HCT116 (cell line): ENCODE data around the gene INSRR. TPM values are rescaled to one million over a fixed set of nuclear protein-coding genes. Genes with fewer than 3 reads are reported as not detected.

ENCODE experiments used
- ATAC-seq: fragments of 200-7000 bp; cut with Tn5 transposase; 2 replicates; pipeline ENCODE4 v1.9.1; 2020; ENCODE audit warnings: mild to moderate bottlenecking, moderate library complexity
- BruUV-seq: library from RNA; stranded (reverse); fragments of 400-500 nt; replicated peaks from 2 replicates; lab custom pipeline; 2021; lab: Mats Ljungman, UMichigan
- CTCF ChIA-PET: fragments of 300-600 bp; sonication (Branson Sonifier 250); formaldehyde crosslinking; loops from one replicate; lab custom pipeline; 2021; ENCODE audit warnings: antibody characterized with exemption; lab: Charles Lee
- POLR2A ChIA-PET: fragments of 300-600, 350-600 bp; sonication (Branson Sonifier 250); formaldehyde crosslinking; loops from one replicate; lab custom pipeline; 2021; ENCODE audit warnings: antibody characterized with exemption; lab: Charles Lee
- RAD21 ChIA-PET, 2 experiments: fragments of 300-600 bp; sonication (Branson Sonifier 250); formaldehyde crosslinking; loops; one replicate each; lab custom pipeline; 2023; ENCODE audit warnings: low total read pairs in 2 of 2; ENCODE audit not compliant: uncharacterized antibody in 2 of 2, unreplicated experiment in 2 of 2, low non-redundant PET in 1 of 2; lab: Charles Lee
- DNase-seq: peaks from one replicate; pipeline ENCODE4 v3.0.0-alpha.2; 2010; ENCODE audit warnings: low read depth, low spot score
- H2AFZ ChIP-seq: fragments of 200-600 bp; shearing (Covaris generic), sonication (generic); 2 replicates; pipeline ENCODE4 v1.6.1; 2017; ENCODE audit warnings: low read depth, mixed run types, mixed read lengths, antibody characterized with exemption, low read length; ENCODE audit not compliant: poor library complexity, severe bottlenecking
- H3K27ac ChIP-seq: 2 replicates; pipeline ENCODE4 v1.5.1; 2012; ENCODE audit warnings: low read depth, low read length
- H3K27me3 ChIP-seq: fragments of 200-600 bp; sonication (generic); 2 replicates; pipeline ENCODE4 v1.6.1; 2016; ENCODE audit warnings: mixed run types, low read length, mixed read lengths; ENCODE audit not compliant: insufficient read depth
- H3K36me3 ChIP-seq, 2 experiments: fragments of 200-500 bp in 1 of 2; fragments of 200-600 bp in 1 of 2; sonication (Bioruptor generic) in 1 of 2; sonication (generic) in 1 of 2; 2 replicates each; pipeline versions ENCODE4 v1.5.1 to v1.6.1; 2014 to 2016; ENCODE audit warnings: low read length in 2 of 2, inconsistent platforms in 1 of 2, mixed read lengths in 1 of 2, mixed run types in 1 of 2; ENCODE audit not compliant: insufficient read depth in 2 of 2, control insufficient read depth in 1 of 2
- H3K4me1 ChIP-seq, 2 experiments: fragments of 200-600 bp in 1 of 2; sonication (generic) in 1 of 2; 2 replicates each; pipeline versions ENCODE4 v1.5.1 to v1.6.1; 2012 to 2017; ENCODE audit warnings: low read length in 2 of 2, inconsistent platforms in 1 of 2, mild to moderate bottlenecking in 1 of 2, mixed read lengths in 1 of 2, mixed run types in 1 of 2, moderate library complexity in 1 of 2; ENCODE audit not compliant: insufficient read depth in 2 of 2, control insufficient read depth in 1 of 2
- H3K4me2 ChIP-seq: fragments of 200-600 bp; sonication (generic); 2 replicates; pipeline ENCODE4 v1.6.1; 2017; ENCODE audit warnings: mixed run types, low read length, mixed read lengths
- H3K4me3 ChIP-seq, 2 experiments: fragments of 200-600 bp in 1 of 2; sonication (generic) in 1 of 2; replicated peaks in 1 of 2; 2 replicates each; pipeline ENCODE4 v1.5.1; 2011 to 2016; ENCODE audit warnings: low read length in 2 of 2, control low read depth in 1 of 2, low read depth in 1 of 2, mild to moderate bottlenecking in 1 of 2, mixed read lengths in 1 of 2, mixed run types in 1 of 2
- H3K79me2 ChIP-seq: fragments of 200-600 bp; sonication (generic); 2 replicates; pipeline ENCODE4 v1.6.1; 2017; ENCODE audit warnings: mild to moderate bottlenecking, mixed run types, low read length, moderate library complexity, mixed read lengths; ENCODE audit not compliant: insufficient read depth
- H3K9ac ChIP-seq: fragments of 200-600 bp; sonication (generic); 2 replicates; pipeline ENCODE4 v1.6.1; 2016; ENCODE audit warnings: low read length, mixed read lengths
- H3K9me2 ChIP-seq: fragments of 200-600 bp; sonication (generic), shearing (Covaris generic); 2 replicates; pipeline ENCODE4 v1.6.1; 2017; ENCODE audit warnings: mixed run types, mild to moderate bottlenecking, moderate library complexity; ENCODE audit not compliant: insufficient read depth
- H3K9me3 ChIP-seq, 2 experiments: fragments of 200-500 bp in 1 of 2; fragments of 200-600 bp in 1 of 2; sonication (Bioruptor generic) in 1 of 2; sonication (generic) in 1 of 2; 2 replicates each; pipeline ENCODE4 v1.6.1; 2014 to 2017; ENCODE audit warnings: low read length in 2 of 2, mixed read lengths in 2 of 2, inconsistent platforms in 1 of 2, low read depth in 1 of 2, mild to moderate bottlenecking in 1 of 2, mixed run types in 1 of 2, moderate library complexity in 1 of 2; ENCODE audit not compliant: control insufficient read depth in 1 of 2, insufficient read depth in 1 of 2
- H4K20me1 ChIP-seq: fragments of 200-600 bp; sonication (generic), shearing (Covaris generic); 2 replicates; pipeline ENCODE4 v1.6.1; 2017; ENCODE audit warnings: mixed run types, mild to moderate bottlenecking, moderate library complexity; ENCODE audit not compliant: insufficient read depth
- CBX3 ChIP-seq: IDR thresholded peaks from 2 replicates; pipeline ENCODE4 v1.6.1; 2012; ENCODE audit warnings: low read depth
- CEBPB ChIP-seq: IDR thresholded peaks from 2 replicates; pipeline ENCODE4 v1.6.1; 2012; ENCODE audit warnings: low read depth
- EGR1 ChIP-seq: IDR thresholded peaks from 2 replicates; pipeline ENCODE4 v1.6.1; 2012; ENCODE audit warnings: low read depth
- EZH2 ChIP-seq: fragments of 200-600 bp; sonication (generic); IDR thresholded peaks from 2 replicates; pipeline ENCODE4 v1.6.1; 2017; ENCODE audit warnings: antibody characterized with exemption, mixed run types
- EZH2phosphoT487 ChIP-seq: fragments of 200-600 bp; IDR thresholded peaks from 2 replicates; pipeline ENCODE4 v1.6.1; 2018; ENCODE audit warnings: antibody characterized with exemption, borderline replicate concordance
- POLR2A ChIP-seq: IDR thresholded peaks from 2 replicates; pipeline ENCODE4 v1.7.0; 2011; ENCODE audit warnings: borderline replicate concordance; ENCODE audit not compliant: insufficient read depth, insufficient read length; ENCODE audit errors: extremely low read depth
- RAD21 ChIP-seq: IDR thresholded peaks from 2 replicates; pipeline ENCODE4 v1.6.1; 2012; ENCODE audit warnings: low read depth, mild to moderate bottlenecking
- REST ChIP-seq: IDR thresholded peaks from 2 replicates; pipeline ENCODE4 v1.6.1; 2012; ENCODE audit warnings: low read depth
- SP1 ChIP-seq: IDR thresholded peaks from 2 replicates; pipeline ENCODE4 v1.6.1; 2012; ENCODE audit warnings: low read depth
- YY1 ChIP-seq: IDR thresholded peaks from 2 replicates; pipeline ENCODE4 v1.6.1; 2011; ENCODE audit warnings: low read length, low read depth, moderate library complexity, mild to moderate bottlenecking; ENCODE audit not compliant: insufficient replicate concordance; ENCODE audit errors: extremely low read depth
- ZNF274 ChIP-seq: fragments of 200-500 bp; sonication (Bioruptor generic); IDR thresholded peaks from 2 replicates; pipeline ENCODE4 v1.6.1; 2014; ENCODE audit warnings: mild to moderate bottlenecking, low read depth, low read length, inconsistent platforms
- intact Hi-C: fragments of 100-400 bp; cut with micrococcal nuclease; formaldehyde crosslinking; loops from 2 replicates; pipeline ENCODE4 v1.10.0; 2022
- total RNA-seq: library from RNA; stranded (reverse); gene quantifications from one replicate; pipeline ENCODE4 v1.2.1, GENCODE V29; 2021; ENCODE audit not compliant: unreplicated experiment
- TF ChIP-seq, protein P1 (sequence below): IDR thresholded peaks from 2 replicates; pipeline ENCODE4 v1.6.1; 2011; ENCODE audit warnings: mild to moderate bottlenecking, low read length, moderate library complexity; ENCODE audit not compliant: insufficient replicate concordance; ENCODE audit errors: extremely low read depth
- TF ChIP-seq, protein P2 (sequence below): IDR thresholded peaks from 2 replicates; pipeline ENCODE4 v1.6.1; 2012
- TF ChIP-seq, protein P3 (sequence below): IDR thresholded peaks from 2 replicates; pipeline ENCODE4 v1.6.1; 2012

Gene INSRR
- total RNA-seq, 1 experiment from 2014 or later, result not detected

GRCh38 chr1:156803086-156803851 lies 55.6 kb downstream of the INSRR start:
- TF ChIP-seq EZH2 (no peak), YY1 (no peak), CEBPB (no peak), SP1 (no peak), REST (no peak), EGR1 (no peak), EZH2phosphoT487 (no peak), RAD21 (no peak), CBX3 (no peak), ZNF274 (no peak), POLR2A (no peak)
- TF ChIP-seq, protein P1, sequence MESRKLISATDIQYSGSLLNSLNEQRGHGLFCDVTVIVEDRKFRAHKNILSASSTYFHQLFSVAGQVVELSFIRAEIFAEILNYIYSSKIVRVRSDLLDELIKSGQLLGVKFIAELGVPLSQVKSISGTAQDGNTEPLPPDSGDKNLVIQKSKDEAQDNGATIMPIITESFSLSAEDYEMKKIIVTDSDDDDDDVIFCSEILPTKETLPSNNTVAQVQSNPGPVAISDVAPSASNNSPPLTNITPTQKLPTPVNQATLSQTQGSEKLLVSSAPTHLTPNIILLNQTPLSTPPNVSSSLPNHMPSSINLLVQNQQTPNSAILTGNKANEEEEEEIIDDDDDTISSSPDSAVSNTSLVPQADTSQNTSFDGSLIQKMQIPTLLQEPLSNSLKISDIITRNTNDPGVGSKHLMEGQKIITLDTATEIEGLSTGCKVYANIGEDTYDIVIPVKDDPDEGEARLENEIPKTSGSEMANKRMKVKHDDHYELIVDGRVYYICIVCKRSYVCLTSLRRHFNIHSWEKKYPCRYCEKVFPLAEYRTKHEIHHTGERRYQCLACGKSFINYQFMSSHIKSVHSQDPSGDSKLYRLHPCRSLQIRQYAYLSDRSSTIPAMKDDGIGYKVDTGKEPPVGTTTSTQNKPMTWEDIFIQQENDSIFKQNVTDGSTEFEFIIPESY, result no peak
- TF ChIP-seq, protein P2, sequence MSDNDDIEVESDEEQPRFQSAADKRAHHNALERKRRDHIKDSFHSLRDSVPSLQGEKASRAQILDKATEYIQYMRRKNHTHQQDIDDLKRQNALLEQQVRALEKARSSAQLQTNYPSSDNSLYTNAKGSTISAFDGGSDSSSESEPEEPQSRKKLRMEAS, result no peak
- TF ChIP-seq, protein P3, sequence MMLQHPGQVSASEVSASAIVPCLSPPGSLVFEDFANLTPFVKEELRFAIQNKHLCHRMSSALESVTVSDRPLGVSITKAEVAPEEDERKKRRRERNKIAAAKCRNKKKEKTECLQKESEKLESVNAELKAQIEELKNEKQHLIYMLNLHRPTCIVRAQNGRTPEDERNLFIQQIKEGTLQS, result no peak
- no peaks in the 10 kb centered on the region for H3K79me2 ChIP-seq
- no peak; the same call in 1 of the 2 replicates for ATAC-seq

More at GRCh38 chr1:156803086-156803851, 55.6 kb downstream of the INSRR start:
- ChIA-PET CTCF (interaction anchor here (1.5 kb wide), 1 partner anchor 57 kb away, joined by 3 read pairs; no protein-coding TSS in a partner anchor), POLR2A (no interaction called here), RAD21 (no interaction called here)
- intact Hi-C loops, result no loop called here
- no peaks in the 10 kb centered on the region for H4K20me1 ChIP-seq
- no peak overlapping the region for H2AFZ ChIP-seq
- BruUV-seq, result no TSS peak
- no peaks in the 10 kb centered on the region for H3K27me3 ChIP-seq
- H3K4me2 ChIP-seq, result no peak overlapping the region
- H3K4me3 ChIP-seq, result no peak overlapping the region
- no peak for DNase-seq
- H3K36me3 ChIP-seq, result peaks cover 18 to 22% of the 10 kb centered on the region in 2 experiments; a peak in 3 of 4 replicates
- peaks cover 0 to 1% of the 10 kb centered on the region in 2 experiments; a peak in 2 of 4 replicates for H3K4me1 ChIP-seq
- no peaks in the 10 kb centered on the region for H3K9me3 ChIP-seq
- H3K9ac ChIP-seq, result no peak overlapping the region
- no peak overlapping the region for H3K27ac ChIP-seq
- H3K9me2 ChIP-seq, result no peaks in the 10 kb centered on the region
